NCI-H510A (cell line): ENCODE results near the gene THRA.

Experiments
- DNase-seq: peaks from one replicate; lab custom pipeline; 2025; lab: John Stamatoyannopoulos, UW

Gene THRA

GRCh38 chr17:40084477-40084876 lies 21.7 kb downstream of the THRA start:
- no peak for DNase-seq

DNA sequence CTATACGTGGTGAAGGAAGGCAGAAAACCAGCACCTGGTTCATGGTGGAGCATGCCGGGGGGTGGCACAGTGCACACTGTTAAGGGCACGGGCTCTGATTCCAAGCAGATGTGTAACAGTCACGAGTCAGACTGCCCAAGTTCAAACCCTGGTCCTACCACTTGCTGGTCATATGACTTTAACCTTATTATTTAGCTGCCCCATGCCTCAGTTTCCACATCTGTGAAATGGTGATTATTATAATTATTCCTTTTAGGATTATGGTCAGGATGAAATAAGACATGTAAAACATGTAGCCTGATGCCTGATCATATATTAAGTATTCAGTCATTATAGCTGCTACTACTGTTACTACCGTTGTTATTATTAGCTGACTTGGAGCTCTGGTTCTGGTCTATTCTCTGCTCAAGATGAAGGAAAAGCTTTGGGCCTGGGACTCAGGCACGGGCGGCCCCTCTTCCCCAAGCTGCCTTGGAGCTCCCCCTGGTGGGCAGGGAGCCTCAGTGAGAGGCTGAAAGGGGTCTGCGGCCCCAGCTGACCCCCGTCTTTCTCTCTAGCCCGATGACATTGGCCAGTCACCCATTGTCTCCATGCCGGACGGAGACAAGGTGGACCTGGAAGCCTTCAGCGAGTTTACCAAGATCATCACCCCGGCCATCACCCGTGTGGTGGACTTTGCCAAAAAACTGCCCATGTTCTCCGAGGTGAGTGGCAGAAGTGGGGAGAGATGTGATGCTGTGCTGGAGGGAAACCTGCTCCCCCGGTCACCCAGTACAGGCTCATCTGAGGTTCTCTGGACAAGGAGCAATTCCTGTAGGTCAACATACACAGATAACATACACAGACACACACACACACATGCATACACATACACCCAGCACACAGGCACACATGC lies 23.6 kb downstream of the THRA start:
- DNase-seq = no peak

DNA sequence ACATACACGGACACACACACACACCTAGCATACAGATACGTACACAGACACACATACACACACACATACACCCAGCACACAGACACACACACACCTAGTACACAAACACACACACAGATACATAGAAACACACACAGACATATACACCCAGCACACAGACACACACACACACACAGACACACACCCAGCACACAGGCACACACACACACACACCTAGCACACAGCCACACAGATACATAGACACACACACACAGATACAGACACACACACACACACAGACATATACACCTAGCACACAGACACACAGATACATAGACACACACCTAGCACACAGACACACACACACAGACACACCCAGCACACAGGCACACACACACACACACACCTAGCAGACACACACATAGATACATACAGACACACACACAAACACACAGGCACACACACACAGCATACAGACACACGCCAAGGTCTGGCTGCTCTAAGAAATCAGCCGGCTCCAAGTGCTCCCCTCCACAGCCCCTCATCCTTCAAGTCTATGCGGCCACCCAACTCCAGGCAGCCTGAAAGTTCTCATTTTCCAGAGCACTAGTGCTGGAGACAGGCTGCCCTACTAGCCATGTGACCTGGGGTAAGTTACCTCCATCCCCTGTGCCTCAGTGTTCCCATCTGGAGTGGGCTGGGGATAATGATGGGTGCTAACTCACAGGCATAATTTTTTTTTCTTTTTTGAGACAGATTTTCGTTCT lies 24.5 kb downstream of the THRA start:
- DNase-seq = no peak

DNA sequence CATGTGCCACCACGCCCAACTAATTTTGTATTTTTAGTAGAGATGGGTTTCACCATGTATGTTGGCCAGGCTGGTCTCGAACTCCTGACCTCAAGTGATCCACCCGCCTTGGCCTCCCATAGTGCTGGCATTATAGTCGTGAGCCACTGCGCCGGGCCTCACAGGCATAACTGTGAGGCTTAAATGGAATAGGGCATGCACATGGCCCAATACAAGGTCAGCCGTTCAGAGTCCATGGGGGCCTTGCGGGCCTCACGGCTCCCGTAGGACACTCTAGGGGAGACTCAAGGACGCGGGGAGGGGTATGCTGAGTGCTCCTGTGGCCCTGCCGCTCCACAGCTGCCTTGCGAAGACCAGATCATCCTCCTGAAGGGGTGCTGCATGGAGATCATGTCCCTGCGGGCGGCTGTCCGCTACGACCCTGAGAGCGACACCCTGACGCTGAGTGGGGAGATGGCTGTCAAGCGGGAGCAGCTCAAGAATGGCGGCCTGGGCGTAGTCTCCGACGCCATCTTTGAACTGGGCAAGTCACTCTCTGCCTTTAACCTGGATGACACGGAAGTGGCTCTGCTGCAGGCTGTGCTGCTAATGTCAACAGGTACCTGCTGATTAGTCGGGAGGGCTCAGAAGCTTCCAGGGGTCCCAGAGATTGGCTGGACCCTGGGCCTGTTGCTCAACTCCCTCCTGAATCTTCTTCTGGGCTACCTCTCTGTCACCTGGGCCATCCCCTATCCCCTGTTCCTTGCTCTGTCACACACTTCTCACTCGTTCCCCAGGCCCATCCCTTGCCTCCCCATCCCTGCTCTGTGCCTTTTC lies 25.3 kb downstream of the THRA start:
- DNase-seq = no peak

GRCh38 chr17:40089077-40089895 lies 26.5 kb downstream of the THRA start:
- DNase-seq = no peak

GRCh38 chr17:40090237-40091119 lies 27.7 kb downstream of the THRA start:
- DNase-seq = no peak

- DNase-seq = peak; percentile 53
Measured at GRCh38 chr17:40091691-40092397, 29.1 kb downstream of the THRA start.

- no peak for DNase-seq
Measured at GRCh38 chr17:40092581-40092980, 29.8 kb downstream of the THRA start.

DNA sequence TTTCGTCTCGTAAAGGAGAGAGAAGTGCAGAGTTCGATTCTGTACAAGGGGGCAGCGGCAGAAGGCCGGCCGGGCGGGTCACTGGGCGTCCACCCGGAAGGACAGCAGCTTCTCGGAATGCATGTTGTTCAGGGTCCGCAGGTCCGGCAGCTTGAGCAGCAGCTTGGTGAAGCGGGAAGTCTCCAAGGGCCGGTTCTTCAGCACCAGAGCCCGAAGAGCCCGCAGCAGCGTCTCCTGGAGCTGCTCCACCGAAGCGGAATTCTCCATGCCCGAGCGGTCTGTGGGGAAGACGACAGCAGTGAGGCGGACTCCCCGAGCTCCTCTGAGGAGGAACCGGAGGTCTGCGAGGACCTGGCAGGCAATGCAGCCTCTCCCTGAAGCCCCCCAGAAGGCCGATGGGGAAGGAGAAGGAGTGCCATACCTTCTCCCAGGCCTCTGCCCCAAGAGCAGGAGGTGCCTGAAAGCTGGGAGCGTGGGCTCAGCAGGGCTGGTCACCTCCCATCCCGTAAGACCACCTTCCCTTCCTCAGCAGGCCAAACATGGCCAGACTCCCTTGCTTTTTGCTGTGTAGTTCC lies 30.3 kb downstream of the THRA start:
- DNase-seq = no peak

DNA sequence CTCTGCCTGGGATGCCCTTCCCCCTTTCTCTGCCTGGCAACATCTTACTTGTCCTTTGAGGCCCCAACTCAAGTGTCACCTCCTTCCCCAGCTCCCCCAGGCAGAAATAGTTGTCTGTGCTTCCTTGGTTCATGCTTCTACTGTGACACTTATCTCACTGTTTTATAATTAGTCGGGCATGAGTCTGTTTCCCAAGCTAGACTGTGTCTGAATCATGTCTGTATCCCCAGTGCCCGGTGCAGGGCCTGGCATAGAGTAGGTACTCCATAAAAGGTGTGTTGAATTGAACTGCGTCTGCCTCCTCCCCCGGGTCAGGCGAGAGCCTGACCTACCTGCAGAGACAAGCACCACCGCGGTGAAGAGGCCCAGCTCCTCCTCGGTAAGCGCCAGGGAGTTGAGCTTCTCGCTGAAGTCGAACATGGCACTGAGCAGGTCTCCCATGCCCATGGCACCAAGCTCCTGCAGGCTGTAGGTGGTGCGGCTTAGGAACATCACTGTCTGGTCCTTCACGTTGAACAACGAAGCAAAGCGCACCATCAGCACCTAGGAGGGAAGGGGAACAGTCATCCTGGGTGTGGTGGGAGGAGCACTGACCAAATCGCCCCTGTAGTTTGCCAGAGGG lies 30.9 kb downstream of the THRA start:
- DNase-seq = no peak

- DNase-seq = no peak
Measured at GRCh38 chr17:40094874-40095273, 32.1 kb downstream of the THRA start.

GRCh38 chr17:40095351-40095943 lies 32.7 kb downstream of the THRA start:
- DNase-seq = no peak

DNA sequence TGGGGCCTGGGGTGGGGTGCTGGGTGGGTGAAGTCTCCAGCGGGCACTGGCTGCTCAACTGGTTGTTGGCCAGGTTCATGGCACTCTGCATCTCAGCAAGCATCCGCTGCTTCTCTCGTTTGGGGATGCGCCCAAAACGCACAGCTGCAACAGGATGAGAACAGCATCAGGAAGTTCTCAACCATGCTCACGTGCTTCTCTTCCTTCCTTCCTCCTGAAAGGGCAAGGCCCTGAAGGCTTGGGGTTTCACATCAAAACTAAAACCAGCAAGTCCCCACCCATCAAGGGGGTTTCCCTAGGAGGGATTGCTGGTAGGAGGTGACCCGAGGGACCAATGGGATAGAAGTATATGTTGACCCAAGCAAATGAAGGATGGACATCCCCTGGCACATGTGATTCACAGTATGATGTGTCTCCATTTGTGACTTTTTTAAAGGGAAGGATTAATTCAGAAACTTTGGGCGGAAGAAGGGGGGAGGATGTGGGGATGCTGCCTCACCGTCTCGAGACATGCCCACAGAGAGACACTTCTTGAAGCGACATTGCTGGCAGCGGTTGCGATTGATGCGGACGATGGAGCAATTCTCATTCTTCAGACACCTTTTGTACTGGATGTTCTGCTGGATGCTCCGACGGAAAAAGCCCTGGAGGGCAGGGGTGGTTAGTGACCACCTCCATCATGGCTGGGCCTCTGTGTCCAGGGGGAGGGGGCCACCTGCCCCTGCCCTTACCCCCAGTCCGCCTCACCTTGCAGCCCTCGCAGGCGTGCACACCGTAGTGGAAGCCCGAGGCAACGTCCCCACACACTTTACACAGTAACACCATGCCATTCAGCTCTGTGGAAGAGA lies 33.4 kb downstream of the THRA start:
- no peak for DNase-seq

DNA sequence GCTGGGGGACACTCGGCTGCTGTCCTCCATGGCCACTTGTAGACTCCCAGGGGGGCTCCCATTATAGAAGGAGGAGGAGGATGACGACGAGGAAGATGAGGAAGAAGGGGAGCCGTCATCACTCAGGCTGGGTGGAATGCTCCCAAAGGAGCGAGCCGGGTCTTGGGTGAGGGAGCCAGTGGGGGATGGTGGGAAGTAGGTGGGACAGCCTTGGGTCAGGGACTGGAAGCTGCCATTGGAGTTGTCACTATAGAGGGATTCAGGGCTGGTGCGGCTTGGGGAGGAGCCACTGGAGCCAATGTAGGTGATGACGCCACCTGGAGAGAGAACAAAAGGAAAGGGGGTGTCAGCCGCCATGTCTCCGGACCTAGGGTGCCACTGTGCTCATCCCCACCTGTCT lies 34.3 kb downstream of the THRA start:
- DNase-seq = no peak

- no peak for DNase-seq
Measured at GRCh38 chr17:40097931-40098845, 35.4 kb downstream of the THRA start.

DNA sequence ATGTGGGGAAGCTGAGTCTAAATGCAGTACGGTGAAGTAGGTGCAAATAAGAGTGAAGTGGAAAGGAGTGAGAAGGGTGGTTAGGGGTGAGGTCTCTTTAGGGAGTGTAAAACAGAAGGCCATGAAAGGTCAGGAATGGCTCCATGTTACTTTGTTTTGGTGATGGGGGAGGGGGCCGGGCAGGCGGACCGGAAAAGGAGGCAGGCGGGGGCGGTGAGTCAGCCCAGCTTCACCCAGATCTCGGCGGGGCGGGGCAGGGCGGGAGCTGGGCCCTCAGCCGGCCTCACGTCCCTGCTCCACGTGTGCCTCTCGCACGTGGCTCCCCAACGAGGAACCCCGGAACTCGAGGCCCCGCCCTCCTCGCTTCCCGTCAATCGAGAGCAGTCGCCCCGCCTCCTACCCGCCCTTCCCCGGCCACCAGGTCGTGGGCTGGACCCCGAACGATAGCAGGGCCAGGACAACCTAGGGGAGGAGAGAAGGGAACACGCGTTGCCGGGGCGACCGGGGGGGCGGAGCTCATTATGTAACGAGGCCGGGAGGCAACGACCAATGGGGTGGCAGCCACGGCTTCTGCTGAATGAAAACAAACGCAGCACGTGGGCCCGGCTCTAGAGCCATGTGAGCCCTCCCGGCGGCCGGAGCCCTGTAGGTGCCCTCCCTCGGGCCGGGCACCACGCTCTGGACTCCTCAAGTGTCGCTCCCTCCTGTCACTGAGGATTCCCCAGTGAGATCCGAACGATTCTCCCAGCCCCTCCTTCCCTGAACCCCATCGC lies 36.3 kb downstream of the THRA start:
- DNase-seq = peak; percentile 95
